Ovary (tissue), 3 donors: ENCODE measurements around the gene KATNBL1.

ENCODE experiments used
- CTCF ChIP-seq, 3 donors: fragments of 450-650 bp in 2 of 3; fragments of 200-600 bp in 1 of 3; IDR thresholded peaks; one replicate each; pipeline versions ENCODE4 v1.5.1 to v1.8.0; 2016 to 2022; ENCODE audit warnings: antibody characterized with exemption in 3 of 3, mild to moderate bottlenecking in 1 of 3
- EP300 ChIP-seq: sonication (generic); formaldehyde crosslinking; IDR thresholded peaks from one replicate; pipeline ENCODE4 v1.6.1; 2017; ENCODE audit warnings: antibody characterized with exemption
- POLR2A ChIP-seq: fragments of 450-650 bp; IDR thresholded peaks from one replicate; pipeline ENCODE4 v1.6.1; 2017; ENCODE audit warnings: antibody characterized with exemption, mild to moderate bottlenecking, moderate library complexity
- donor health status: DM: no; HTN: no; CAD: no.

DNA sequence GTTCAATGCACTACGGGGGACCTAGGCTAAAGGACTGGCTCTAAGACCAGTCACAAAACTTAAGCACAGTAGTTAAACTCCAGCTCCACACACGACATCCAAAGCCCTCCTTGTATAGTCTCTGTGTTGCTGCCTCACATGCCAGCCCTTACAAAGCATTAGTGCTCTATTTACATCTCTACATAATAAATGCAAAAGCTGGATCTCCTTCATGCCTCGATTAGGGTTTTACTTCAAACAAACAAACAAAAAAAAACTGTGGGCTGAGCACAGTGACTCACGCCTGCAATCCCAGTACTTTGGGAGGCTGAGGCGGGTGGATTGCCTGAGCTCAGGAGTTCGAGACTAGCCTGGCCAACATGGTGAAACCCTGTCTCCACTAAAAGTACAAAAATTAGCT, 98.4 kb downstream of the KATNBL1 start:
- TF ChIP-seq POLR2A (no peak), CTCF (IDR thresholded peaks at IDR 0.05) (no peak), EP300 (no peak)
